HepG2 (cell line): Measurements from ENCODE around the gene MRM2. TPM values are rescaled to one million over a fixed set of nuclear protein-coding genes. Genes with fewer than 3 reads are reported as not detected.

Experiments used
- AHDC1 ChIP-seq: sonication (generic); formaldehyde crosslinking; IDR thresholded peaks from 2 replicates; pipeline ENCODE4 v1.5.1; 2020; ENCODE audit warnings: mild to moderate bottlenecking, missing genetic modification reagents, borderline replicate concordance
- CBX1 ChIP-seq: IDR thresholded peaks from one replicate; pipeline ENCODE4 v1.6.1; 2016; ENCODE audit warnings: antibody characterized with exemption, low read depth
- ETV6 ChIP-seq: sonication (generic); formaldehyde crosslinking; conservative IDR thresholded peaks from 2 replicates; pipeline ENCODE4 v1.4.0; 2020; ENCODE audit warnings: missing genetic modification reagents
- FOXA3 ChIP-seq: IDR thresholded peaks from 2 replicates; pipeline ENCODE4 v1.6.1; 2016; ENCODE audit warnings: missing genetic modification reagents, missing compliant biosample characterization
- GABPA ChIP-seq, 2 experiments: IDR thresholded peaks; 2 replicates each; pipeline ENCODE4 v1.6.1; 2011 to 2016; ENCODE audit warnings: low read depth in 2 of 2, low read length in 1 of 2, missing biosample characterization in 1 of 2, missing genetic modification characterization in 1 of 2
- HES4 ChIP-seq: sonication (generic); formaldehyde crosslinking; IDR thresholded peaks from 2 replicates; pipeline ENCODE4 v1.9.0; 2021; ENCODE audit warnings: mild to moderate bottlenecking, missing genetic modification reagents, borderline replicate concordance
- NFIC ChIP-seq: IDR thresholded peaks from 2 replicates; pipeline ENCODE4 v1.6.1; 2012; ENCODE audit warnings: mild to moderate bottlenecking, low read length, inconsistent platforms
- POLR2A ChIP-seq, 2 experiments: IDR thresholded peaks; 2 replicates each; pipeline ENCODE4 v1.6.1; 2011; ENCODE audit warnings: low read depth in 2 of 2, low read length in 2 of 2, mild to moderate bottlenecking in 1 of 2, moderate library complexity in 1 of 2; ENCODE audit not compliant: insufficient read depth in 1 of 2
- SIN3A ChIP-seq: IDR thresholded peaks from 2 replicates; pipeline ENCODE4 v1.6.1; 2011; ENCODE audit warnings: low read depth, mild to moderate bottlenecking, control low read depth, low read length, borderline replicate concordance
- STAG1 ChIP-seq: sonication (generic); formaldehyde crosslinking; IDR thresholded peaks from 2 replicates; pipeline ENCODE4 v1.4.0; 2020; ENCODE audit warnings: missing genetic modification reagents
- ZNF10 ChIP-seq: sonication (generic); formaldehyde crosslinking; IDR thresholded peaks from 2 replicates; pipeline ENCODE4 v1.4.0; 2020; ENCODE audit warnings: mild to moderate bottlenecking, low read depth, missing genetic modification reagents, borderline replicate concordance
- ZNF280B ChIP-seq: sonication (generic); formaldehyde crosslinking; IDR thresholded peaks from 2 replicates; pipeline ENCODE4 v1.5.0; 2020; ENCODE audit warnings: missing genetic modification reagents, mild to moderate bottlenecking, borderline replicate concordance
- ZNF431 ChIP-seq: sonication (generic); formaldehyde crosslinking; IDR thresholded peaks from 2 replicates; pipeline ENCODE4 v1.9.0; 2022; ENCODE audit warnings: missing genetic modification reagents, low read depth, mild to moderate bottlenecking, borderline replicate concordance
- ZNF563 ChIP-seq: sonication (generic); formaldehyde crosslinking; IDR thresholded peaks from 2 replicates; pipeline ENCODE4 v1.8.0; 2022; ENCODE audit warnings: mild to moderate bottlenecking, moderate library complexity, missing genetic modification reagents
- ZNF607 ChIP-seq: sonication (generic); formaldehyde crosslinking; IDR thresholded peaks from 2 replicates; pipeline ENCODE4 v1.5.1; 2020; ENCODE audit warnings: missing genetic modification reagents, mild to moderate bottlenecking, borderline replicate concordance
- ZSCAN29 ChIP-seq: sonication (generic); formaldehyde crosslinking; conservative IDR thresholded peaks from 2 replicates; pipeline ENCODE4 v1.4.0; 2020; ENCODE audit warnings: mild to moderate bottlenecking, missing genetic modification reagents
- polyA plus RNA-seq, 8 experiments: library from polyadenylated mRNA; depleted of rRNA in 3 of 8; stranded (reverse) in 7 of 8; unstranded in 1 of 8; fragments of >200 nt; fragmentation: Illumina TruSeq in 4 of 8; extraction: Trizol in 4 of 8; gene quantifications; 2 replicates each; pipeline versions ENCODE4 v1.2.1 to v1.2.3, GENCODE V29; 2011 to 2016; ENCODE audit warnings: low read depth in 4 of 8, missing spikeins in 1 of 8, mixed read lengths in 1 of 8; ENCODE audit not compliant: insufficient read depth in 1 of 8
- total RNA-seq, 5 experiments: library from RNA; depleted of rRNA; stranded (reverse); fragments of >200 nt; fragmentation: Illumina TruSeq; extraction: Trizol; gene quantifications; 2 replicates each; pipeline ENCODE4 v1.2.3, GENCODE V29; 2016; ENCODE audit warnings: low read depth in 1 of 5
- TF ChIP-seq, protein P1 (sequence below): sonication (generic); formaldehyde crosslinking; IDR thresholded peaks from 2 replicates; pipeline ENCODE4 v1.8.1; 2023; ENCODE audit warnings: mild to moderate bottlenecking, missing genetic modification reagents
- TF ChIP-seq, protein P2 (sequence below): sonication (generic); formaldehyde crosslinking; conservative IDR thresholded peaks from 2 replicates; pipeline ENCODE4 v1.4.0; 2020; ENCODE audit warnings: missing genetic modification reagents

Gene MRM2
- total and polyA plus RNA-seq, 2 of the 13 experiments (the other 11 are each of a cell fraction or from before 2014, with no cell fraction given): 13.2 to 34.2 TPM

DNA sequence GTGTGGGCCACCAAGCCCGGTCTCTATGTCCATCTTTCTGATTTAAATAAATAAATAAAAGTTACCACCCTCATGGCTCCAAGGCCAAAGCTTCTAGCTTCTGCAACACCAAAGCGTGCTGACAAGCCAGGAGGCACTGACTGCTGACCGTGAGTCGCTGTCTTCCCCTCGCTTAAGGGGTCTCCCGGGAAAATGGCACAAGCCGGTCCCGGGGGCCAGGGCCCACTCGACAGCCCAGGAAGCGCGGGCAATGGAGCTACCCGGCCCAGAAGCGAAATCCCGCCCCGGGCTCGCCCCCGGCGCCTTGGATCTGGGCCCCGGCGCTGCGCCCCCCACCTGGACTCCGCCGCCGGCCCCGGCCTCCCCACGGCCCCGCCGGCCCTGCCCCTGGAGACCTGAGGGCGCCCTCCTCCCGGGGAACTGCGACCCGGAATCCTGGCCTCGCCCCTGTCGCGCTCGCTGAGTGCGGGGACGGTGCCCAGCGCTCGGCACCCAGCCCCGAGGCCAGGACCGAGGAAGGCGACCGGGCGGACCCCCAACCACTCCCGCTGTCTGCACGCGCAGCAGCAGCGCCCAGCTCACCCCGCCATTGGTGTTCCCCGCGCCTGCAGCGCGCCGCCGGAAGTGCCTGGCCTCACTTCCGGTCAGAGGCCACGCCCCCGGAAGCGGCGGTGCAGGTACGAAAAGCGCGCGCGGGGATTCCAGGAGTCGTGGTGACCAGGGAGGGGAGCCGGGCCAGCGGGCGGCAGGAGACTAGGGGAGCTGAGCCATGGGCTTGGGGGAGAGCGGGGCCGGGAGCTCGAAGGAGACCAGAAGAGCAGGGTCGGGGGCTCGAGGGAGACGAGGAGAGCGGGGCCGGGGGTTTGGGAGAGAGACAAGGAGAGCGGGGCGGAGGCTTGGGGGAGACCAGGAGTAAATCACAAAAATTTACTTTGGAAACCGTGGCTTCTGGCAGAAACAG is at the start of gene MRM2, which contains the start of gene NUDT1 (continued):
- TF ChIP-seq ZNF431: peak; percentile 39; the same call in 1 of the 2 replicates
- peak; percentile 94 for TF ChIP-seq SIN3A
- TF ChIP-seq ZSCAN29 (CRISPR knock-in tag): no peak
- no peak for TF ChIP-seq NFIC
- peak; percentile 34; the same call in 1 of the 2 replicates for TF ChIP-seq FOXA3 (CRISPR knock-in tag)
- TF ChIP-seq, protein P1, sequence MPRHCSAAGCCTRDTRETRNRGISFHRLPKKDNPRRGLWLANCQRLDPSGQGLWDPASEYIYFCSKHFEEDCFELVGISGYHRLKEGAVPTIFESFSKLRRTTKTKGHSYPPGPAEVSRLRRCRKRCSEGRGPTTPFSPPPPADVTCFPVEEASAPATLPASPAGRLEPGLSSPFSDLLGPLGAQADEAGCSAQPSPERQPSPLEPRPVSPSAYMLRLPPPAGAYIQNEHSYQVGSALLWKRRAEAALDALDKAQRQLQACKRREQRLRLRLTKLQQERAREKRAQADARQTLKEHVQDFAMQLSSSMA (CRISPR knock-in tag): peak; percentile 96
- peak; percentile 79 to 95 for TF ChIP-seq POLR2A (IDR thresholded peaks at IDR 0.05; ENCODE audit: insufficient read depth in 1 of 2, low read depth in 2 of 2, low read length in 2 of 2)
- TF ChIP-seq ZNF563 (CRISPR knock-in tag): 0 out of 2 replicates have a peak, but pooled peaks have one; percentile 54
- TF ChIP-seq GABPA (IDR thresholded peaks at IDR 0.05; ENCODE audit: low read depth, low read length): peak; percentile 100
- peak; percentile 96 for TF ChIP-seq GABPA (CRISPR knock-in tag; IDR thresholded peaks at IDR 0.05; ENCODE audit: low read depth)
- no peak for TF ChIP-seq AHDC1 (CRISPR knock-in tag)
- TF ChIP-seq STAG1: 0 out of 2 replicates have a peak, but pooled peaks have one; percentile 2
- TF ChIP-seq ETV6 (CRISPR knock-in tag): 0 out of 2 replicates have a peak, but pooled peaks have one; percentile 26
- no peak for TF ChIP-seq ZNF10
- peak; percentile 77; the same call in 1 of the 2 replicates for TF ChIP-seq ZNF280B (CRISPR knock-in tag)
- TF ChIP-seq CBX1: peak; percentile 59
- peak; percentile 73; the same call in 1 of the 2 replicates for TF ChIP-seq ZNF607 (CRISPR knock-in tag)
- TF ChIP-seq, protein P2, sequence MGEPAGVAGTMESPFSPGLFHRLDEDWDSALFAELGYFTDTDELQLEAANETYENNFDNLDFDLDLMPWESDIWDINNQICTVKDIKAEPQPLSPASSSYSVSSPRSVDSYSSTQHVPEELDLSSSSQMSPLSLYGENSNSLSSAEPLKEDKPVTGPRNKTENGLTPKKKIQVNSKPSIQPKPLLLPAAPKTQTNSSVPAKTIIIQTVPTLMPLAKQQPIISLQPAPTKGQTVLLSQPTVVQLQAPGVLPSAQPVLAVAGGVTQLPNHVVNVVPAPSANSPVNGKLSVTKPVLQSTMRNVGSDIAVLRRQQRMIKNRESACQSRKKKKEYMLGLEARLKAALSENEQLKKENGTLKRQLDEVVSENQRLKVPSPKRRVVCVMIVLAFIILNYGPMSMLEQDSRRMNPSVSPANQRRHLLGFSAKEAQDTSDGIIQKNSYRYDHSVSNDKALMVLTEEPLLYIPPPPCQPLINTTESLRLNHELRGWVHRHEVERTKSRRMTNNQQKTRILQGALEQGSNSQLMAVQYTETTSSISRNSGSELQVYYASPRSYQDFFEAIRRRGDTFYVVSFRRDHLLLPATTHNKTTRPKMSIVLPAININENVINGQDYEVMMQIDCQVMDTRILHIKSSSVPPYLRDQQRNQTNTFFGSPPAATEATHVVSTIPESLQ: 0 out of 2 replicates have a peak, but pooled peaks have one; percentile 30
- peak; percentile 63; the same call in 1 of the 2 replicates for TF ChIP-seq HES4
